HepG2 (cell line): ENCODE data around the gene CACNA1G. TPM values are rescaled to one million over a fixed set of nuclear protein-coding genes. Genes with fewer than 3 reads are reported as not detected.

Experiments used
- ARNTL ChIP-seq: sonication (generic); formaldehyde crosslinking; IDR thresholded peaks from 2 replicates; pipeline ENCODE4 v1.4.0; 2020; ENCODE audit warnings: mild to moderate bottlenecking, missing genetic modification reagents
- CEBPB ChIP-seq: IDR thresholded peaks from 2 replicates; pipeline ENCODE4 v1.6.1; 2011; ENCODE audit warnings: low read depth, low read length, improper control_type of control experiment, borderline replicate concordance
- ERF ChIP-seq: IDR thresholded peaks from 2 replicates; pipeline ENCODE4 v1.6.1; 2018; ENCODE audit warnings: missing biosample characterization, missing genetic modification reagents
- HHEX ChIP-seq: IDR thresholded peaks from 2 replicates; pipeline ENCODE4 v1.6.1; 2016; ENCODE audit warnings: control low read depth
- HMGA1 ChIP-seq: sonication (generic); formaldehyde crosslinking; conservative IDR thresholded peaks from 2 replicates; pipeline ENCODE4 v1.4.0; 2020; ENCODE audit warnings: missing genetic modification reagents
- HNRNPLL ChIP-seq: fragments of 200-400 bp; formaldehyde crosslinking; IDR thresholded peaks from 2 replicates; pipeline ENCODE4 v1.6.1; 2017; ENCODE audit warnings: mild to moderate bottlenecking, low read depth, low read length; ENCODE audit not compliant: poor library complexity, severe bottlenecking
- JDP2 ChIP-seq: sonication (generic); formaldehyde crosslinking; IDR thresholded peaks from 2 replicates; pipeline ENCODE4 v1.8.1; 2022; ENCODE audit warnings: missing genetic modification reagents, borderline replicate concordance
- MZF1 ChIP-seq: sonication (generic); formaldehyde crosslinking; IDR thresholded peaks from 2 replicates; pipeline ENCODE4 v1.8.1; 2023; ENCODE audit warnings: mild to moderate bottlenecking, missing genetic modification reagents, borderline replicate concordance
- NAIF1 ChIP-seq: sonication (generic); formaldehyde crosslinking; IDR thresholded peaks from 2 replicates; pipeline ENCODE4 v1.5.0; 2020; ENCODE audit warnings: mild to moderate bottlenecking, missing genetic modification reagents, borderline replicate concordance
- RELA ChIP-seq: sonication (generic); formaldehyde crosslinking; IDR thresholded peaks from 2 replicates; pipeline ENCODE4 v1.4.0; 2020; ENCODE audit warnings: missing genetic modification reagents
- SPEN ChIP-seq: sonication (generic); formaldehyde crosslinking; IDR thresholded peaks from 2 replicates; pipeline ENCODE4 v1.5.1; 2020; ENCODE audit warnings: low read depth, mild to moderate bottlenecking, missing genetic modification reagents
- SRF ChIP-seq: IDR thresholded peaks from 2 replicates; pipeline ENCODE4 v1.6.1; 2011; ENCODE audit warnings: mild to moderate bottlenecking, low read depth, low read length, moderate library complexity
- TBP ChIP-seq: sonication (generic); formaldehyde crosslinking; IDR thresholded peaks from 2 replicates; pipeline ENCODE4 v1.5.0; 2020; ENCODE audit warnings: missing genetic modification reagents
- U2AF2 ChIP-seq: fragments of 200-400 bp; formaldehyde crosslinking; IDR thresholded peaks from 2 replicates; pipeline ENCODE4 v1.6.1; 2017; ENCODE audit warnings: low read depth, mild to moderate bottlenecking, low read length
- ZBTB7B ChIP-seq: sonication (generic); formaldehyde crosslinking; IDR thresholded peaks from 2 replicates; pipeline ENCODE4 v1.4.0; 2020; ENCODE audit warnings: missing genetic modification reagents
- ZC3H4 ChIP-seq: sonication (generic); formaldehyde crosslinking; IDR thresholded peaks from 2 replicates; pipeline ENCODE4 v1.4.0; 2020; ENCODE audit warnings: missing genetic modification reagents, borderline replicate concordance
- ZIK1 ChIP-seq: sonication (generic); formaldehyde crosslinking; IDR thresholded peaks from 2 replicates; pipeline ENCODE4 v1.5.0; 2020; ENCODE audit warnings: mild to moderate bottlenecking, low read depth, missing genetic modification reagents, borderline replicate concordance
- ZNF205 ChIP-seq: IDR thresholded peaks from 2 replicates; pipeline ENCODE4 v1.6.1; 2018; ENCODE audit warnings: missing biosample characterization, missing genetic modification reagents
- ZNF496 ChIP-seq: sonication (generic); formaldehyde crosslinking; IDR thresholded peaks from 2 replicates; pipeline ENCODE4 v1.8.1; 2023; ENCODE audit warnings: mild to moderate bottlenecking, moderate library complexity, missing genetic modification reagents; ENCODE audit not compliant: insufficient replicate concordance
- ZNF556 ChIP-seq: sonication (generic); formaldehyde crosslinking; IDR thresholded peaks from 2 replicates; pipeline ENCODE4 v1.4.0; 2020; ENCODE audit warnings: mild to moderate bottlenecking, missing genetic modification reagents, borderline replicate concordance
- ZNF720 ChIP-seq: sonication (generic); formaldehyde crosslinking; IDR thresholded peaks from 2 replicates; pipeline ENCODE4 v1.4.0; 2020; ENCODE audit warnings: missing genetic modification reagents
- polyA plus RNA-seq, 8 experiments: library from polyadenylated mRNA; depleted of rRNA in 3 of 8; stranded (reverse) in 7 of 8; unstranded in 1 of 8; fragments of >200 nt; fragmentation: Illumina TruSeq in 4 of 8; extraction: Trizol in 4 of 8; gene quantifications; 2 replicates each; pipeline versions ENCODE4 v1.2.1 to v1.2.3, GENCODE V29; 2011 to 2016; ENCODE audit warnings: low read depth in 4 of 8, missing spikeins in 1 of 8, mixed read lengths in 1 of 8; ENCODE audit not compliant: insufficient read depth in 1 of 8
- total RNA-seq, 5 experiments: library from RNA; depleted of rRNA; stranded (reverse); fragments of >200 nt; fragmentation: Illumina TruSeq; extraction: Trizol; gene quantifications; 2 replicates each; pipeline ENCODE4 v1.2.3, GENCODE V29; 2016; ENCODE audit warnings: low read depth in 1 of 5
- TF ChIP-seq, protein P1 (sequence below): sonication (generic); formaldehyde crosslinking; IDR thresholded peaks from 2 replicates; pipeline ENCODE4 v1.5.0; 2020; ENCODE audit warnings: mild to moderate bottlenecking, missing genetic modification reagents, moderate library complexity
- TF ChIP-seq, protein P2 (sequence below): sonication (generic); formaldehyde crosslinking; IDR thresholded peaks from 2 replicates; pipeline ENCODE4 v1.5.1; 2020; ENCODE audit warnings: missing genetic modification reagents, mild to moderate bottlenecking, borderline replicate concordance
- TF ChIP-seq, protein P3 (sequence below): IDR thresholded peaks from 2 replicates; pipeline ENCODE4 v1.6.1; 2018; ENCODE audit warnings: missing genetic modification reagents
- TF ChIP-seq, protein P4 (sequence below): sonication (generic); formaldehyde crosslinking; IDR thresholded peaks from 2 replicates; pipeline ENCODE4 v1.5.1; 2020; ENCODE audit warnings: missing genetic modification reagents, mild to moderate bottlenecking, borderline replicate concordance

CACNA1G gene
- total and polyA plus RNA-seq, 2 of the 13 experiments (the other 11 are each of a cell fraction or from before 2014, with no cell fraction given), result 0.02 TPM; not detected in 1

DNA sequence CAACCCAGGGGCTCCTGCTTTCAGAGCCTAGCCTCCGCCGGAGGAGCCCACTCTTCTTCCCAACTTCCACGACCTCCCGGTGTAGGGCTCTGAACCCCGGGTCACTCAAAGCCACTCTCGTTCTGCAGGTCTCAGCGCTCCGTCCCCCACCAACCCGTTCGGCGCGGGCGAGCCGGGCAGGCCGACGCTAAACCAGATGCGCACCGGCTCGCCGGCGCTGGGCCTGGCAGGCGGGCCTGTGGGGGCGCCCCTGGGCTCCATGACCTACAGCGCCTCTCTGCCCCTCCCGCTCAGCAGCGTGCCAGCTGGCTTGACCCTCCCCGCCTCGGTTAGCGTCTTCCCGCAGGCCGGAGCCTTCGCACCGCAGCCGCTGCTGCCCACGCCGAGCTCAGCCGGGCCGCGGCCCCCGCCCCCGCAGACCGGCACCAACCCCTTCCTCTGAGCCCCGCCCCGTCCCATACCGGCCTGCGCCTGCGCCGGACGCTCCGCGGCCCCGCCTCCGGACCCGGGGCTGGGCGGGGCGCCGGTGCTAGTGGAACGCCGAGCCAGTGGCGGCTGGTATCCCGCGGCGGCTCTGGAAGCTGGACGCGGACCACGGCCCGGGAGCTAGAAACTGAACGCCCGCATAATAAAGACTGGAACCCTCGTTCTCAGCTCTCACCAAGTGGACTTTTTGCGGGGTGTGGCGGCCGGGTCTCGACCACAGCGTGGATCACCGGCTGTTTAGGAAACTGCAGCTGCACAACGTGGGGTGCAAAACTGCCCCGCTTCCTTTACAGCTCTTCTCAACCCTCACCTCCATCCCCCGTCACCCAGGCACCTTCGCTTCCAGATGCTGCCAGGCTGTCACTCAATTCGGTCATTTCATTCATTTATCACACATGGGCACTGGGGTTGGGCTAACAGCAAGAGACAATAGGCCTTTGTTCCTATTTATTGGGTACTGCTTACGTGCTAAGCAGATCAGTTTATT is 18.5 kb upstream of the CACNA1G start (continued):
- no peak for TF ChIP-seq SRF
- peak; percentile 89 for TF ChIP-seq SPEN (CRISPR knock-in tag)
- TF ChIP-seq ZNF205 (CRISPR knock-in tag), result peak; percentile 42; the same call in 1 of the 2 replicates
- TF ChIP-seq, protein P1, sequence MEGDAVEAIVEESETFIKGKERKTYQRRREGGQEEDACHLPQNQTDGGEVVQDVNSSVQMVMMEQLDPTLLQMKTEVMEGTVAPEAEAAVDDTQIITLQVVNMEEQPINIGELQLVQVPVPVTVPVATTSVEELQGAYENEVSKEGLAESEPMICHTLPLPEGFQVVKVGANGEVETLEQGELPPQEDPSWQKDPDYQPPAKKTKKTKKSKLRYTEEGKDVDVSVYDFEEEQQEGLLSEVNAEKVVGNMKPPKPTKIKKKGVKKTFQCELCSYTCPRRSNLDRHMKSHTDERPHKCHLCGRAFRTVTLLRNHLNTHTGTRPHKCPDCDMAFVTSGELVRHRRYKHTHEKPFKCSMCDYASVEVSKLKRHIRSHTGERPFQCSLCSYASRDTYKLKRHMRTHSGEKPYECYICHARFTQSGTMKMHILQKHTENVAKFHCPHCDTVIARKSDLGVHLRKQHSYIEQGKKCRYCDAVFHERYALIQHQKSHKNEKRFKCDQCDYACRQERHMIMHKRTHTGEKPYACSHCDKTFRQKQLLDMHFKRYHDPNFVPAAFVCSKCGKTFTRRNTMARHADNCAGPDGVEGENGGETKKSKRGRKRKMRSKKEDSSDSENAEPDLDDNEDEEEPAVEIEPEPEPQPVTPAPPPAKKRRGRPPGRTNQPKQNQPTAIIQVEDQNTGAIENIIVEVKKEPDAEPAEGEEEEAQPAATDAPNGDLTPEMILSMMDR (CRISPR knock-in tag), result peak; percentile 54; the same call in 1 of the 2 replicates
- TF ChIP-seq ERF (CRISPR knock-in tag), result peak; percentile 80
- peak; percentile 89 for TF ChIP-seq ZNF556 (CRISPR knock-in tag)
- peak; percentile 71; the same call in 1 of the 2 replicates for TF ChIP-seq ARNTL (CRISPR knock-in tag)
- no peak for TF ChIP-seq TBP
- peak; percentile 66; the same call in 1 of the 2 replicates for TF ChIP-seq ZBTB7B
- TF ChIP-seq U2AF2, result no peak
- no peak for TF ChIP-seq HHEX (CRISPR knock-in tag)
- no peak for TF ChIP-seq CEBPB
- 0 out of 2 replicates have a peak, but pooled peaks have one; percentile 19 for TF ChIP-seq JDP2
- no peak for TF ChIP-seq ZNF496 (CRISPR knock-in tag)
- TF ChIP-seq, protein P2, sequence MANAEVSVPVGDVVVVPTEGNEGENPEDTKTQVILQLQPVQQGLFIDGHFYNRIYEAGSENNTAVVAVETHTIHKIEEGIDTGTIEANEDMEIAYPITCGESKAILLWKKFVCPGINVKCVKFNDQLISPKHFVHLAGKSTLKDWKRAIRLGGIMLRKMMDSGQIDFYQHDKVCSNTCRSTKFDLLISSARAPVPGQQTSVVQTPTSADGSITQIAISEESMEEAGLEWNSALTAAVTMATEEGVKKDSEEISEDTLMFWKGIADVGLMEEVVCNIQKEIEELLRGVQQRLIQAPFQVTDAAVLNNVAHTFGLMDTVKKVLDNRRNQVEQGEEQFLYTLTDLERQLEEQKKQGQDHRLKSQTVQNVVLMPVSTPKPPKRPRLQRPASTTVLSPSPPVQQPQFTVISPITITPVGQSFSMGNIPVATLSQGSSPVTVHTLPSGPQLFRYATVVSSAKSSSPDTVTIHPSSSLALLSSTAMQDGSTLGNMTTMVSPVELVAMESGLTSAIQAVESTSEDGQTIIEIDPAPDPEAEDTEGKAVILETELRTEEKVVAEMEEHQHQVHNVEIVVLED (CRISPR knock-in tag), result no peak
- peak; percentile 69 for TF ChIP-seq HNRNPLL
- TF ChIP-seq ZIK1, result peak; percentile 95
- no peak for TF ChIP-seq HMGA1 (CRISPR knock-in tag)
- TF ChIP-seq NAIF1 (CRISPR knock-in tag), result no peak
- TF ChIP-seq, protein P3, sequence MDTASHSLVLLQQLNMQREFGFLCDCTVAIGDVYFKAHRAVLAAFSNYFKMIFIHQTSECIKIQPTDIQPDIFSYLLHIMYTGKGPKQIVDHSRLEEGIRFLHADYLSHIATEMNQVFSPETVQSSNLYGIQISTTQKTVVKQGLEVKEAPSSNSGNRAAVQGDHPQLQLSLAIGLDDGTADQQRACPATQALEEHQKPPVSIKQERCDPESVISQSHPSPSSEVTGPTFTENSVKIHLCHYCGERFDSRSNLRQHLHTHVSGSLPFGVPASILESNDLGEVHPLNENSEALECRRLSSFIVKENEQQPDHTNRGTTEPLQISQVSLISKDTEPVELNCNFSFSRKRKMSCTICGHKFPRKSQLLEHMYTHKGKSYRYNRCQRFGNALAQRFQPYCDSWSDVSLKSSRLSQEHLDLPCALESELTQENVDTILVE (CRISPR knock-in tag), result peak; percentile 13; the same call in 1 of the 2 replicates
- TF ChIP-seq, protein P4, sequence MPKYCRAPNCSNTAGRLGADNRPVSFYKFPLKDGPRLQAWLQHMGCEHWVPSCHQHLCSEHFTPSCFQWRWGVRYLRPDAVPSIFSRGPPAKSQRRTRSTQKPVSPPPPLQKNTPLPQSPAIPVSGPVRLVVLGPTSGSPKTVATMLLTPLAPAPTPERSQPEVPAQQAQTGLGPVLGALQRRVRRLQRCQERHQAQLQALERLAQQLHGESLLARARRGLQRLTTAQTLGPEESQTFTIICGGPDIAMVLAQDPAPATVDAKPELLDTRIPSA (CRISPR knock-in tag), result no peak
- TF ChIP-seq ZC3H4, result 0 out of 2 replicates have a peak, but pooled peaks have one; percentile 28
- no peak for TF ChIP-seq RELA (CRISPR knock-in tag)
- TF ChIP-seq MZF1, result no peak
- TF ChIP-seq ZNF720 (CRISPR knock-in tag), result no peak
